ENCODE results near the gene RARRES2.
"Not testable (repeated sequence)": the region's sequence is repeated elsewhere in the genome, so short reads cannot be mapped to it uniquely, and the experiment has no call there.

The RARRES2 gene

DNA sequence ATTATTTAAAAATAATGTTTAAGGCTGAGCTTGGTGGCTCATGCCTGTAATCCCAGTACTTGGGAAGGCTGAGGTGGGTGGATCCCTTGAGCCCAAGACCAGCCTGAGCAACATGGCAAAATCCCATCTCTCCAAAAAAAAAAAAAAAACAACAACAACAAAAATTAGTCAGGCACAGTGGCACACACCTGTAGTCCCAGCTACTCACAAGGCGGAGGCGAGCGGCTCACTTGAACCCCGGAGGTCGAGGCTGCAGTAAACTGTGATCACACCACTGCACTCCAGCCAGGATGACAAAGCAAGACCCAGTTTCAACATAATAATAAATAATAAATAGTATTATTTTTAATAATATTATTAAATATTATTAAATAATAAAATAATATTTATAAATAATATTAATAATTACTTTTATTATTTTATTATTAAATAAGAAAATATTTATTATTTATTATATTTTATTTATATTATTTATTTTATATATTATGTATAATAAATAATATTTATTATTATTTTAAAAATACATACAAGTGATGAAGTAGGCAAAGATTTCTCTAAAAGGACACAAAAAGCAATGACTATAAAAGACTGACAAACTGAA lies 26.7 kb downstream of the RARRES2 start:
- DNase-seq, result no peak

DNA sequence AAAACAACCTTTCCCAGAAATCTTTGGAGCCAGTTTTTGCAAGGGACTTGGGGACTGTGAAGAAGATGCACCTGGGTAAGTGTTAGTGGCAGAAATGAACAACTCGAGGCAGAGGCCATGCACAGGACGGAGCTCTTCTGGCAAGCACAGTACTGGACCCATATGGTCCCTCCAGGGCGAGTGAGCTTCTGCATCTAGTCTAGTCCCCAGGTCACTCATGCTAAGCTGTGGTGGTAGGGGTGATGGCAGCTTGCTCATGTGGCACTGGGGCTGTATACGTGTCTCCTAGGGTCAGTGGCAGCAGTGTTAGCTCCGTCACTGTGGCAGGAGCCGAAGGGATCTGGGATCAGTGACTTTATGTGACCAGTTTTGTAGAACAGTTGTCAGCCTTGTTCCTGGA lies 27.6 kb downstream of the RARRES2 start:
- no peak for DNase-seq

DNA sequence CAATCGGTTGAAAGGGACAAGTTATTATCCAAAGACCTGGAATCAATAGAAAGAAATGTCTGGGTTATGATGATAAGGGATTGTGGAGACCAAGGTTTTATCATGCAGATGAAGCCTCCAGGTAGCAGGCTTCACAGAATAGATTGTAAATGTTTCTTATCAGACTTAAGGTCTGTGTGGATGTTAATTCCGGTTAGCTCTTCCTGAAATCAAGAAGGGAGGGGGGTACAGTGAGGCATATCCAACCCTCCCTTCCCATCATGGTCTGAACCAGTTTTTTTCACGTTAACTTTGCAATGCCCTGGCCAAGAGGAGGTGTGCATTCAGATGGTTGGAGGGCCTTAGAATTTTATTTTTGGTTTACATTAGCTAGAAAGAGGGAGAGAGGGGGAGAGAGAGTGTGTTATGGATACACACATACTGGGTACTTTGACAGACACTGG lies 28.0 kb downstream of the RARRES2 start:
- no peak for DNase-seq

DNA sequence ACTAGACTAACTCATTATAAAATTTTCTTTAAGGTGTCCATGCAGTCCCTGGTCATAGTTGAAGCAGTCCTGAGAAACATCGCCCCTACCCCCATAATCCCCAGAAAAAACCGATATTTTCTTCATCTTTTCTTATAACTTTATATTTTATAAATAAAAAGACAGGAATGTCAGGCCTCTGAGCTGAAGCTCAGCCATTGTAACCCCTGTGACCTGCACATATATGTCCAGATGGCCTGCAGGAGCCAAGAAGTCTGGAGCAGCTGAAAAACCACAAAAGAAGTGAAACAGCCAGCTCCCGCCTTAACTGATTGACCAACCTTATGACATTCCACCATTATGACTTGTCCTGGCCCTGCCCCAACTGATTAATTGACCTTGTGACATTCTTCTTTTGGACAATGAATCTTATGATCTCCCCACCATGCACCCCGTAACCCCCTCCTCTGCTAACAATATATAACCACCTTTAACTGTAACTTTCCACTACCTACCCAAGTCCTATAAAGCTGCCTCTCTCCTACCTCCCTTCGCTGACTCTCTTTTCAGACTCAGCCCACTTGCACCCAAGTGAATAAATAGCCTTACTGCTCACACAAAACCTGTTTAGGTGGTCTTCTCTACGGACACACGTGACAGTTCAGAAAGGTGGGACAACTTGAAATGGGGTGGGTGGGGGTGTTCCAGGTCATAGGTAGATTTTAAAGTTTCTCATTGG lies 28.6 kb downstream of the RARRES2 start:
- not testable (repeated sequence) for DNase-seq

DNA sequence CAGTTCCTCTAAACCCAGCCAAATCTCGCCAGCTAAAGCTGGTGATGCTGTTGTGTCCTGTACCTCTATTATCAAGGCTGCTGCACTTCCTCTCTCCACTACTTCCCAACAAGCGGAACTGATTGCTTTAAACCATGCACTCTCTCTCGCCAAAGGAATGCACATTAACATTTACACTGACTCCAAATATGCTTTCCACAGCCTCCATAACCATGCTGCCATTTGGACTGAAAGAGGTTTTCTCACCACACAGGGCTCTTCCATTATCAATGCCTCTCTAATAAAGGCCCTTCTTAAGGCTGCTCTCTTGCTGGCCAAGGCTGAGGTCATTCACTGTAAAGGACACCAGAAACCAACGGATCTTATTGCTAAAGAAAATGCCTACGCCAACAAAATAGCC lies 29.7 kb downstream of the RARRES2 start:
- no peak for DNase-seq

DNA sequence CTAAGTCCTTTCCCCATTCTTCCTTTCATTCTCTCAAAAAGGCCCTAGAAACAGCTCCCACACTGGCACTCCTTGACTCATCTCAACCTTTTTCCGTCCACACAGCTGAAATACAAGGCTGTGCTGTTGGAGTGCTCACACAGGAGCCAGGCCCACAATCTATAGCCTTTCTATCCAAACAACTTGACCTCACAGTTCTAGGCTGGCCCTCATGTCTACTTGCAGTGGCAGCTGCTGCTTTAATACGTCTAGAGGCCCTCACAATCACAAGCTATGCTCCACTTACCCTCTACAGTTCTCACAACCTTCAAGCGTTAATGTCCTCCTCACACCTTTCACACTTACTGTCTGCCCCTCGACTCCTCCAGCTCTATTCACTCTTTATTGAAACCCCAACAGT lies 30.3 kb downstream of the RARRES2 start:
- DNase-seq, result no peak

DNA sequence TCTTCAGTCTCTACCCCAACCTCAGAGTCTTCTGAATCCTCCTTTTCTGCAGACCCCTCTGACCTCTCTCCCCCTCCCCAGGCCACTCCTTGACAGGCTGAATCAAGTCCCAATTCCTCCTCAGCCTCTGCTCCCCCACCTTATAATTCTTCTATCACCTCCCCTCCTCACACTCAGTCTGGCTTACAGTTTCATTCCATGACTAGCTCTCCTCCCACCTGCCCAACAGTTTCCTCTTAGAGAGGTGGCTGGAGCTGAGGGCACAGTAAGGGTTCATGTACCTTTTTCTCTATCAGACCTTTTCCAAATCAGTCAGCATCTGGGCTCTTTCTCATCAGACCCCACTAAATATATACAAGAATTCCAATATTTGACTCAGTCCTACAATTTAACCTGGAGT lies 32.9 kb downstream of the RARRES2 start:
- DNase-seq, result no peak

DNA sequence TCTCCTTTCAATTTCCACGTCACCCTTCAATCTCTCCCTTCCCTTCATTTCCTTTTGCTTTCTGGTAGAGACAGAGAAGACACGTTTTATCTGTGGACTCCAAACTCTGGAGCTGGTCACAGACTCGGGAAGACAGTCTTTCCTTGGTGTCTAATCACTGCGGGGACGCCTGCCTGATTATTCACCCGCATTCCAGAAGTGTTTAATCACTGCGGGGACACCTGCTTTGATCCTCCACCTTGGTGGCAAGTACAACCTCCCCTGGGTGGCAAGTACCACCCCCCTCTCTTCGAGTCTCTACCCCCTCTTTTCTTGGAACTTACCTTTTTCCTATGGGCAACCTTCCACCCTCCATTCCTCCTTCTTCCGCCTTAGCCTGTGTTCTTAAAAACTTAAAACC lies 33.5 kb downstream of the RARRES2 start:
- DNase-seq, result no peak

DNA sequence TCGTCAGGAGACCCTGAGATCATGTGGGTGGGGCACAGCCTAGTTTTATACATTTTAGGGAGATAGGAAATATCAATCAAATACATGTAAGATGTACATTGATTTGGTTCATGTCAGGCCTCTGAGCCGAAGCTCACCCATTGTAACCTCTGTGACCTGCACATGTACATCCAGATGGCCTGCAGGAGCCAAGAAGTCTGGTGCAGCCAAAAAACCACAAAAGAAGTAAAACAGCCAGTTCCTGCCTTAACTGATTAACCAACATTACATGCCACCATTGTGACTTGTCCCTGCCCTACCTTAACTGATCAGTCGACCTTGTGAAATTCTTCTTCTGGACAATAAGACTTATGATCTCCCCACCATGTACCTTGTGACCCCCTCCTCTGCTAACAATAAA lies 34.3 kb downstream of the RARRES2 start:
- no peak for DNase-seq

DNA sequence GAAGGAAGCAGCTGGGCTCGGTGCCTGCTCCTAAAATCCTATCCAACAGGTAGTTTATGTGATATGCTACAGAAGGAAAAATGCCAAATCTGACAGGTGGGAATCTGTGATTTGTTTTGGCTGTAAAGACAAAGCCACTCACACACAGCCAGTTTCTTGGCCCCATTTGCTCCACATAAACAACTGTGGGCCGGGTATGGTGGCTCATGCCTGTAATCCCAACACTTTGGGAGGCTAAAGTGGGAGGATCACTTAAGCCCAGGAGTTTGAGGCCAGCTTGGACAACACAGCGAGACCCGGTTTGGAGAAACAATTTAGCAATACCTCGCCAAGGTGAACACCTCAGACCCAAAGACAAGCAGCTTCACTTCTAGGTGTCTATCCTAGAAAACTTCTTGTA lies 35.1 kb downstream of the RARRES2 start:
- DNase-seq, result not testable (repeated sequence)

DNA sequence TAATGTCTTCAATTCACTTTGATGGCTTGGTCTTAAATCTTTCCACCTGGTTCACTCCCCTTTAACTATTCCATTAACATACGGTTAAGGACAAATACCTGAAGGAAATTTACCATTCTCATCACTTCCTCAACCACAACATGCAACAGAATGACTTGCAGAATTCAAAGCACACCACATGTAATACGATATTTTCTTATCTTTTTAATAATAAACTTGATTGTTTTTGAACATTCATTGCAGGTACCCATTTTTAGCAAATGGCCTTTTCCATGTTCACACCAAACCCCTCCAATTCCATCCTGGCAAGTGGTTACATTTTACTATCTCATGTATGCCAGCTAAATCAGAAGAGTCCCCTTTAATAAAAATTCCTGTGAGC lies 35.5 kb downstream of the RARRES2 start:
- DNase-seq, result not testable (repeated sequence)

DNA sequence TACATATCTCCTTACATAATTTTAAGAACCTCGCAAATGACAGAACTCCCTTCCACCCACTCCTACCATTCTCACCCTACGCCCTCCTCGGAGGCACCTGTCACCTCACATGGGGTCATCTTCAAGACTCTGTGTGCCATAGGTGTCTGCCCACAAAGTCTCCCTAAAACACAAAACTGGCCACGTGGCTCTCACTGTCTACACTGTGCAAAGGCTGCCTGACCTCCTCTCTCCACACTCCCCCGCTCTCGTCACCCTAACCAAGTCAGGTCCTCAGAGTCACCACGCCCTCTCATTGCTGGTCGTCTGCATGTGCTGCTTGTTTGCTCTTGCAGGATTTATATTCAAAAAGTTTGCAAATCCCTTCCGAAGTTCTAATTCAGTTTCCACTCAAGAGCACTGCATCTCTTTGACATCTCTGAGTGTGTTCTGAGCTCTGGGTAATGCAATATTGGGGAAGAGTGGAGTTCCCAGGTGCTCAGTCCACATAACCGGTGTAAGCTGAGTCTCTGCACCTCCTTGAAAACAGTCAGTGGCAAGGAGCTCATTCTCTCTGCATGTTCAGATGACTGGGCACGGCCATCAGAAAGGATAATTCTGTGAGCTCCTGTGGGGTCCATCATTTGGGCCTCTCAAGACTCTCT lies 36.0 kb downstream of the RARRES2 start:
- DNase-seq, result not testable (repeated sequence)

DNA sequence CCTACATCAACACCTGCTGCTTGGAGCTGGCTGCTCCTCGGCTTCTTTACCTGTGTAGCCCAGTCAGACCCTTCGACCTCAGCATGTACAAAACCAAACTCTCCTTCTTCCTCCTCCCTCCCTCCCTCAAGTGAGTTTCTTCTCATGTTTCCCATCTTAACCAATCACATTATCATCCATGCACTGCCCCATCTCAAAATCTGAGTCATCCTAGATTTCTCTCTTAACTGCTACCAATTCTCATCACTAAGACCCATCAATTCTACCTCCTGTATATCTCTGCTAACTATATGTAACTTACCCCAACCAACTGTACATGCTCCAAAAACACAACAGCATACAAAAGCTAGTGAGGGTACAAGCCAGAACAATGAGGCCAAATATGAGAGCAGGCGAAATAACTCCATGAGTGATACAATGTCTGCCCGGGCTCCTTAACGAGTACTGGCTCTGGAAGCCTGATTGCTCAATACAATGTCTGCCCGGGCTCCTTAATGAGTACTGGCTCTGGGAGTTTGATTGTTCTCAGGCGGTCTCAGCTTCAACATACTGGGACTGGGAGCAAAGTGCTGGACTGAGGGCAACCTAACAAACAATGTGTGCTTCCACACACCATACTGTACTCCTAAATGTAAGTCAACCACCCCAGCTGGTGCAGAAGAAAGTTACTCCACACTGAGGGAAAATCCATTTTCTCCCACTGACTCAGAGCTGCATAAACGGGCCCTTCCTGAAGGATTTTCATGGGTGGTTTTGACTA lies 36.8 kb downstream of the RARRES2 start:
- not testable (repeated sequence) for DNase-seq

DNA sequence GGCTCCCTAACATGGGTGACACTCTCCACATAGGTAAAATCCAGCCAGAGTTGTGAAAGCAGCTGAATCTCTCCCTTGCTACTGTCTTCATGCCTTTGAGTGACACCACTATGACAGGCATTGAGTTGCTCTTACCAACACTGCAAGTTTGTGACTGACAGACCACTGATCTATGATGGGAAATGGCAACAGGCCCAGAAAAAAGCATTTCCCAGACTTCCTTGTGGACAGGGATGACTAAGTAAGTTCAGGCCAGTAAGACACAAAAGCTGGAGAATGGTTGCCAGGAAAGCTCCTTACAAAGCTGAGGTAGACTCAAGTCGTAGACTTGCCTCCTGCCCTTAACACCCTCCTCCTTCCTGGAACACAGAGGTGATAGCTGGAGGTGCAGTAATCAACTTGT lies 38.5 kb downstream of the RARRES2 start:
- not testable (repeated sequence) for DNase-seq

DNA sequence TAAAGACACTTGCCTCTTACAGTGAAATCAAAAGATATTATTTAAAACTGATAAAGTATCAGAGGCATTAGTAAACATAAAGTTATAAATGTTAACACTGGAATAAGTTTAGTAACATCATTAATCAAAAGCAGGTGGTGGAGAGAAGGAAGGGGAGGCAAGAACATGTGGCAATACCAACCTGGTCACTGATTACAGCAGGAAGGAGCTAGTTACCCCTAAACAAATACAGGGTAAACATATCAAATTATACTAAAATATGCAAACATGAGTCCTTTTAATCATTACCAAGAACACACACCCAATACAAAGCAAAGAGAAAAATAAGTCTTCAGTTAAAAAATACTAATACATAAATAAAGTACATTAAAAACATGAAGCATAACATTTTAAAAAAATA lies 43.5 kb downstream of the RARRES2 start:
- DNase-seq, result not testable (repeated sequence)

DNA sequence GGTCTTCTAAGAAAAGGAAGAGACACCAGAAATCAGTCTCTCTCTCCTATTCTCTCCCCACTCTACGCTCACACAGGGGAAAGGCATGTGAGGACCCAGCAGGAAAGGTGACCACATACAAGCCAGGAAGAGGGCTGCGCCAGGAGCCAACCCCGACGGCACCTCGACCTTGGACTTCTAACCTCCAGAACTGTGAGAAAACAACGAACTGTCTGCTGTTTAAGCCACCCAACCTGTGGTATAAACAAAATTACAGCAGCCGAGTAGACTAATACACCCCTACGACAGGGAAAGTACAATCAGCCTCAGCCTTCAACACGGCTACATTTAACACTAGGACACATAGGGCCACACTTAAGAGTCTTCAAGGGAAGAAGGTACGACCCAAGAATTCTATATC lies 44.6 kb downstream of the RARRES2 start:
- not testable (repeated sequence) for DNase-seq

DNA sequence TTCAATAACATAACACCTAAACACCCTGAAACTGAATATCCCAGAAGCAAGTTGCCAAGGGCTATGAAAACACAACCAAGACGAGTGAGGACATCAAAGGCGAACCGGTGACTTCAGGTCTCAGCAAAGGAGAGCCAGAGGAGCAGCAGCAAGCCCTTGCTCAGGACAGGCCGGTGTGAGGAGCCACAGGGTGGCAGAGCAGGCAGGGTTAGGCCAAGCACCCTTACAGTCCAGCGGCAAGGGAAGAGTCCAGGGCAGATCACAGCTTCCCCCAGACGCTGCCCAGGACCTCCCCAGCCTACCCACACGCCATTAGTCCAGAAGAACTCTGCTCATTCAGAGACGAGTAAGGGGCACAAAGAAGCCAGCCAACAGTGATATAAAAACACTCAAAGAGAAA lies 45.8 kb downstream of the RARRES2 start:
- not testable (repeated sequence) for DNase-seq

DNA sequence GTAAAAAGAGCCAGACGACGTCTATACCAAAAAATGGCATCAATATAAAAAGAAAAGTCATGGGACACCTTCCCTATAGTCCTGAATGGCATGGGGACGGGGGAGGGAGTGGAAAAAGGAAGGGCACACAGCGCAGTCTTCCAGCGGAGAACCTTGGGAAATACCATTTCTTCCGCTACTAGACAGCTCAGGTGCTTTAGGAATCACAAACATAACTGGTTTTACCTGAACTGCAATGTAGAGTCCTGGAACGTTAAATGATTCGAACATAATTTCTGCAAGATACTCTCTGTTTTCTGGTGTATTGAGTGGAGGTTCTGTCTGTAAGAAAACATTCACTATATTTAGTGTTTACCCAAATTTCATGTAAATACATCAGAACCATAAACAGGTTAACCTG lies 46.4 kb downstream of the RARRES2 start:
- not testable (repeated sequence) for DNase-seq

DNA sequence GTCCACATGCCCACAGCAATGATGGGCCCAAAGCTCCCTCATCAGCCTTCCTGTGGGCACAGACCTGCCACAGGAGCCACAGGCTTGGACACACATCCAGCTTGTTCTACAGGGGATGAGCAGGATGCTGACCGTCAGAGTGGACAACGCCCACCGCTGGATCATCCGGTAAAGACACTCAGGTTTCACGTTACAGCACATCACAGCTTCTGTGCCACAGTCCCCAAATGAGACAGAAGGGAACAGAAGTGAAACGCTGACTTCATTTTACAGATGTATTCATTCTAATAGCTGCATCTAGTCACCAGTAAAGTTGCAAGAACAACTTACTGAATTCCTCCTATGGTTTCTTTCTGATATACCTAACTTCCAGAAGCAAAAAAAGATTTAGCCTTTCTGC lies 51.1 kb downstream of the RARRES2 start:
- not testable (repeated sequence) for DNase-seq

DNA sequence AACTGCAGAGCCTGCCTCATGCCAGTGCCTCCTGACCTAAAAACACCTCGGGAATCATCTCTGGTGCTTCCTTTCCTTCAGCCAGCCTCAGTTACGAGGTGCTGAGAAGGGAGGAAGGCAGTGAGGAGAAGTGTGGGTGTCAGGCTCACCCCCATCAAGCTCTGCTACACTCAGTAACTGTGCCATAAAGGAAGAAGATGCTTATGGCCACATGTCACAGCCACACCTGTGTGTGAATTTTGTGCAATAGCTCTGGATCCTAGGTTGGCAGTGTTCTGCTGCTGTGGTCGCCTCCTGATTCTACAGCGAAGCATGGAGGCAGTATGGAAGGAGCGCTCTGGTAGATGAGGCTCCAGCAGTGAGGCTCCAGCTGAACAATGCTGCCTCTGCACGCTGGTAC lies 52.6 kb downstream of the RARRES2 start:
- DNase-seq, result not testable (repeated sequence)
